ENCODE data around the gene LARP4B. TPM values are rescaled to one million over a fixed set of nuclear protein-coding genes. Genes with fewer than 3 reads are reported as not detected.

The LARP4B gene
- polyA plus RNA-seq, 2 of the 4 experiments (the other 2 are of a cell fraction): 25.5 to 54.2 TPM

DNA sequence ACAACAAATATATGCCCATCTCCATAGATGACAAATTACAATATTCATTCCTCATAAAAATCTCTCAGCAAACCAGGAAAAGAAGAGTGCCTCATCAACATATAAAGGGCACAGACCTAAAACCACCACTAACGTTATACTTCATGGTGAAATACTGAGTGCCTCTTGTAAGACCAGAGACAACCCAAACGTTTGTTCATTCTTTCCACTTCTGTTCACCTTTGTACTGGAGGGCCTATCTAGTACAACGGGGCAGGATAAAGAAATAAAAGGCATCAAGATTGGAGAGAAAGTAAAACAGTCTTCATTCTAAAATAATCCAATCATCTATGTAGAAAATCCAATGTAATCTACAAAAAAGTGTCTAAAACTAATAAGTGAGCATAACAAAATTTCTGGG lies 79.1 kb downstream of the LARP4B start:
- no peak for TF ChIP-seq FOSB (CRISPR knock-in tag; IDR thresholded peaks at IDR 0.05)
- no peak for TF ChIP-seq MYC (IDR thresholded peaks at IDR 0.05; ENCODE audit: borderline replicate concordance, low read length)
- no peak for TF ChIP-seq HMGXB4 (CRISPR knock-in tag; IDR thresholded peaks at IDR 0.05; ENCODE audit: borderline replicate concordance)
- TF ChIP-seq, protein P1, sequence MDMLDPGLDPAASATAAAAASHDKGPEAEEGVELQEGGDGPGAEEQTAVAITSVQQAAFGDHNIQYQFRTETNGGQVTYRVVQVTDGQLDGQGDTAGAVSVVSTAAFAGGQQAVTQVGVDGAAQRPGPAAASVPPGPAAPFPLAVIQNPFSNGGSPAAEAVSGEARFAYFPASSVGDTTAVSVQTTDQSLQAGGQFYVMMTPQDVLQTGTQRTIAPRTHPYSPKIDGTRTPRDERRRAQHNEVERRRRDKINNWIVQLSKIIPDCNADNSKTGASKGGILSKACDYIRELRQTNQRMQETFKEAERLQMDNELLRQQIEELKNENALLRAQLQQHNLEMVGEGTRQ (IDR thresholded peaks at IDR 0.05): no peak
- TF ChIP-seq HEYL (CRISPR knock-in tag; IDR thresholded peaks at IDR 0.05): no peak
- no peak for TF ChIP-seq JUNB (IDR thresholded peaks at IDR 0.05)
- no peak for TF ChIP-seq REST (IDR thresholded peaks at IDR 0.05)
- TF ChIP-seq EHF (CRISPR knock-in tag; IDR thresholded peaks at IDR 0.05): no peak
- no peak for TF ChIP-seq CHD2 (IDR thresholded peaks at IDR 0.05; ENCODE audit: low read length, partially characterized antibody)
- TF ChIP-seq MAFK (IDR thresholded peaks at IDR 0.05; ENCODE audit: partially characterized antibody): no peak
- TF ChIP-seq RNF2 (IDR thresholded peaks at IDR 0.05; ENCODE audit: borderline replicate concordance, low read depth): no peak
- TF ChIP-seq EHMT2 (IDR thresholded peaks at IDR 0.05; ENCODE audit: low read depth): no peak
- TF ChIP-seq JUN (IDR thresholded peaks at IDR 0.05): no peak
- no peak for TF ChIP-seq HOXB5 (CRISPR knock-in tag; IDR thresholded peaks at IDR 0.05)
- no peak for TF ChIP-seq NR3C1 (IDR thresholded peaks at IDR 0.05)
- no peak for DNase-seq (ENCODE audit: low read depth in 1 of 2, low spot score in 1 of 2)
- ChIA-PET POLR2A (no interaction called here), CTCF (no interaction called here)
- Histone ChIP-seq H3K4me2 (no peak overlapping the region), H3K4me1 (no peaks in the 10 kb centered on the region), H3K9me3 (peaks cover 11% of the 10 kb centered on the region; the same call in 2 of the 3 replicates), H3K4me3 (no peak overlapping the region), H3K27ac (no peak overlapping the region)
- no peak for ATAC-seq
- 73% methylated on average over 3 of the region's 3 CpGs for WGBS (ENCODE audit: missing lambda C conversion rate)
- no peak for FAIRE-seq

DNA sequence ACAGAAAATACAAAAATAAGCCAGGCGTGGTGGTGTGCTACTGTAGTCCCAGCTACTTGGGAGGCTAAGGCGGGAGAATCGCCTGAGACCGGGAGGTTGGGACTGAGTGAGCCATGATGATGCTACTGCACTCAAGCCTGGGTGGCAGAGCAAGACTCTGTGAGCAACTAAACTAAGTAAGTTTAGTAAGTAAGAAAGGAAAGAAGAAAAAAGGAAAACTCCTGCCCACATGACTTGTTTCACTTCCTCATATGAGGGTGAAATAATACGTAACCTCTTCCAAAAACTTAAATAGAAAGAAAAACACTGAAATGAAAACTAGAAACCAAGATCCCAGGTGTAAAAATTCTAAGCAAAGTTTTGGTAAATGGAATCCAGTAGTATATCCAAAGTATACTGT lies 79.6 kb downstream of the LARP4B start:
- DNase-seq (ENCODE audit: low read depth in 1 of 2, low spot score in 1 of 2) (no peak), FAIRE-seq (no peak), ATAC-seq (no peak)
- CTCF ChIA-PET: interaction anchor here (0.7 kb wide), 1 partner anchor 13 kb away, joined by 4 read pairs; no protein-coding TSS in a partner anchor
- POLR2A ChIA-PET: no interaction called here
- Histone ChIP-seq H3K9me3 (peaks cover 11% of the 10 kb centered on the region; the same call in 2 of the 3 replicates), H3K4me2 (no peak overlapping the region), H3K27ac (no peak overlapping the region), H3K4me3 (no peak overlapping the region), H3K4me1 (no peaks in the 10 kb centered on the region)
- TF ChIP-seq POLR2AphosphoS2 (conservative IDR thresholded peaks at IDR 0.05; ENCODE audit: low read length): no peak
- TF ChIP-seq, protein P2, sequence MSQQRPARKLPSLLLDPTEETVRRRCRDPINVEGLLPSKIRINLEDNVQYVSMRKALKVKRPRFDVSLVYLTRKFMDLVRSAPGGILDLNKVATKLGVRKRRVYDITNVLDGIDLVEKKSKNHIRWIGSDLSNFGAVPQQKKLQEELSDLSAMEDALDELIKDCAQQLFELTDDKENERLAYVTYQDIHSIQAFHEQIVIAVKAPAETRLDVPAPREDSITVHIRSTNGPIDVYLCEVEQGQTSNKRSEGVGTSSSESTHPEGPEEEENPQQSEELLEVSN (IDR thresholded peaks at IDR 0.05; ENCODE audit: borderline replicate concordance, low read depth): no peak
- TF ChIP-seq PHF8 (IDR thresholded peaks at IDR 0.05; ENCODE audit: borderline replicate concordance, low read depth): no peak
- no peak for TF ChIP-seq JUN (IDR thresholded peaks at IDR 0.05)
- no peak for TF ChIP-seq HOXB5 (CRISPR knock-in tag; IDR thresholded peaks at IDR 0.05)
- no peak for TF ChIP-seq ZC3H11A (IDR thresholded peaks at IDR 0.05)
- no peak for TF ChIP-seq FOSB (CRISPR knock-in tag; IDR thresholded peaks at IDR 0.05)
- TF ChIP-seq, protein P3, sequence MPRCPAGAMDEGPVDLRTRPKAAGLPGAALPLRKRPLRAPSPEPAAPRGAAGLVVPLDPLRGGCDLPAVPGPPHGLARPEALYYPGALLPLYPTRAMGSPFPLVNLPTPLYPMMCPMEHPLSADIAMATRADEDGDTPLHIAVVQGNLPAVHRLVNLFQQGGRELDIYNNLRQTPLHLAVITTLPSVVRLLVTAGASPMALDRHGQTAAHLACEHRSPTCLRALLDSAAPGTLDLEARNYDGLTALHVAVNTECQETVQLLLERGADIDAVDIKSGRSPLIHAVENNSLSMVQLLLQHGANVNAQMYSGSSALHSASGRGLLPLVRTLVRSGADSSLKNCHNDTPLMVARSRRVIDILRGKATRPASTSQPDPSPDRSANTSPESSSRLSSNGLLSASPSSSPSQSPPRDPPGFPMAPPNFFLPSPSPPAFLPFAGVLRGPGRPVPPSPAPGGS (IDR thresholded peaks at IDR 0.05): no peak
- no peak for TF ChIP-seq HOXB13 (CRISPR knock-in tag; IDR thresholded peaks at IDR 0.05; ENCODE audit: low read depth)
- no peak for TF ChIP-seq SMC3 (IDR thresholded peaks at IDR 0.05)
- no peak for TF ChIP-seq HMGXB4 (CRISPR knock-in tag; IDR thresholded peaks at IDR 0.05; ENCODE audit: borderline replicate concordance)
- TF ChIP-seq CHD2 (IDR thresholded peaks at IDR 0.05; ENCODE audit: low read length, partially characterized antibody): no peak
- no peak for TF ChIP-seq GATA3 (IDR thresholded peaks at IDR 0.05; ENCODE audit: borderline replicate concordance)
- no peak for TF ChIP-seq CBX2 (IDR thresholded peaks at IDR 0.05; ENCODE audit: borderline replicate concordance, low read depth)
- no peak for TF ChIP-seq POLR2A (IDR thresholded peaks at IDR 0.05; ENCODE audit: low read length)
- no peak for TF ChIP-seq TP53 (CRISPR knock-in tag; IDR thresholded peaks at IDR 0.05)
- TF ChIP-seq BHLHE40 (IDR thresholded peaks at IDR 0.05; ENCODE audit: low read depth, low read length): no peak
- TF ChIP-seq CBX8 (IDR thresholded peaks at IDR 0.05): no peak
- 93% methylated on average over 5 of the region's 5 CpGs for WGBS (ENCODE audit: missing lambda C conversion rate)

Measured in A549 (cell line).